GM23248 (cell line): ENCODE results near the gene TRIOBP. TPM values are rescaled to one million over a fixed set of nuclear protein-coding genes. Genes with fewer than 3 reads are reported as not detected.
"Not testable (repeated sequence)": the region's sequence is repeated elsewhere in the genome, so short reads cannot be mapped to it uniquely, and the experiment has no call there.

Source experiments
- DNase-seq: peaks from one replicate; pipeline ENCODE4 v3.0.0-alpha.2; 2015
- H2AFZ ChIP-seq: fragments of 200-600 bp; sonication (generic); 2 replicates; pipeline ENCODE4 v1.6.1; 2016; ENCODE audit warnings: antibody characterized with exemption
- H3F3A ChIP-seq: fragments of 200-600 bp; sonication (generic); 2 replicates; pipeline ENCODE4 v1.6.1; 2016; ENCODE audit warnings: mild to moderate bottlenecking, antibody characterized with exemption, mixed run types; ENCODE audit not compliant: insufficient read depth
- H3K27ac ChIP-seq: fragments of 200-600 bp; sonication (generic); 2 replicates; pipeline ENCODE4 v1.5.1; 2016; ENCODE audit warnings: mild to moderate bottlenecking
- H3K27me3 ChIP-seq: fragments of 200-600 bp; sonication (generic); replicated peaks from 2 replicates; pipeline ENCODE4 v1.6.1; 2016; ENCODE audit warnings: mild to moderate bottlenecking; ENCODE audit not compliant: insufficient read depth
- H3K36me3 ChIP-seq: fragments of 200-600 bp; sonication (generic); 2 replicates; pipeline ENCODE4 v1.6.1; 2016; ENCODE audit warnings: low read depth, mild to moderate bottlenecking
- H3K4me1 ChIP-seq: fragments of 200-600 bp; sonication (generic); 2 replicates; pipeline ENCODE4 v1.6.1; 2016; ENCODE audit warnings: mild to moderate bottlenecking; ENCODE audit not compliant: insufficient read depth
- H3K4me2 ChIP-seq: fragments of 200-600 bp; sonication (generic); one replicate; pipeline ENCODE4 v1.6.1; 2016; ENCODE audit warnings: mild to moderate bottlenecking; ENCODE audit not compliant: unreplicated experiment
- H3K4me3 ChIP-seq: fragments of 200-600 bp; sonication (generic); 2 replicates; pipeline ENCODE4 v1.5.1; 2016; ENCODE audit warnings: mild to moderate bottlenecking
- H3K79me2 ChIP-seq: fragments of 200-600 bp; sonication (generic); 2 replicates; pipeline ENCODE4 v1.6.1; 2016; ENCODE audit warnings: mild to moderate bottlenecking; ENCODE audit not compliant: insufficient read depth
- H3K9ac ChIP-seq: fragments of 200-600 bp; sonication (generic); 2 replicates; pipeline ENCODE4 v1.6.1; 2016; ENCODE audit warnings: mild to moderate bottlenecking
- H3K9me2 ChIP-seq: fragments of 200-600 bp; sonication (generic); 2 replicates; pipeline ENCODE4 v1.6.1; 2016; ENCODE audit warnings: mixed run types, mild to moderate bottlenecking, moderate library complexity; ENCODE audit not compliant: insufficient read depth
- H3K9me3 ChIP-seq: fragments of 200-600 bp; sonication (generic); one replicate; pipeline ENCODE4 v1.6.1; 2017; ENCODE audit warnings: low read depth
- H4K20me1 ChIP-seq: fragments of 200-600 bp; sonication (generic); 2 replicates; pipeline ENCODE4 v1.6.0; 2016; ENCODE audit not compliant: insufficient read depth
- EZH2 ChIP-seq: fragments of 200-600 bp; sonication (generic); IDR thresholded peaks from 2 replicates; pipeline ENCODE4 v1.6.1; 2018; ENCODE audit warnings: antibody characterized with exemption, mild to moderate bottlenecking; ENCODE audit not compliant: insufficient read depth, poor library complexity, severe bottlenecking
- EZH2phosphoT487 ChIP-seq: fragments of 200-600 bp; sonication (generic); IDR thresholded peaks from 2 replicates; pipeline ENCODE4 v1.6.1; 2018; ENCODE audit warnings: antibody characterized with exemption, moderate library complexity, mild to moderate bottlenecking, low read depth; ENCODE audit not compliant: insufficient read depth
- WGBS, 2 experiments: methylation state at CpG; one replicate each; pipeline ENCODE4 v1.1.6; 2015 to 2017; ENCODE audit warnings: low lambda C conversion rate in 2 of 2, low coverage in 1 of 2; ENCODE audit errors: missing lambda C conversion rate in 2 of 2; 5-methylcytosine and 5-hydroxymethylcytosine counted together
- in situ Hi-C: fragments of 300-500 bp; cut with MboI; formaldehyde crosslinking; loops from 2 replicates; pipeline ENCODE4 v1.15.0; 2020
- polyA plus RNA-seq: library from polyadenylated mRNA; unstranded; fragments of >200 nt; fragmentation: Nextera tagmentation; extraction: Ambion mirVana; gene quantifications from 2 replicates; pipeline ENCODE4 v1.2.1, GENCODE V29; 2016
- total RNA-seq: library from RNA; depleted of rRNA; stranded (reverse); fragments of >200 nt; shearing (Covaris generic); gene quantifications from 2 replicates; pipeline ENCODE4 v1.2.3, GENCODE V29; 2014

Gene TRIOBP
- total and polyA plus RNA-seq, 2 experiments from 2014 or later, result 123 to 135 TPM

DNA sequence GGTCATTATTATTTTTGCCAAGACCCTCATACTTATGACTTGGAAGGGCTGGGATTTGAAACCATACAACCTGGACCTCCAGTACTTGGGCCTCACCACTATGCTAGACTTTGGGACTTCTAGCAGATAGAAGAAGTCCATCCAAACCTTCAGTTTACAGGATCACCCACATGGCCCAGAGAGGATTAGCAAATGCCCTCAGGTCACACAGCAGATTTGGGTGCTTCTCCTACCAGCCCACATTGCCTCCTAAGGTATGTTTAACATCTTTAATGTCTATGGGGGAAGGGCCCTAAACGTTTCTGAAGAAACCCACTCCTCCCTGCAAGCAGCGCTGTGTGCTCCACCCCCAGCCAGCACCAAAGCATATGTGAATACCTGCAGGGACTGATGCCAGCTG is 93.4 kb downstream of the TRIOBP start:
- no peaks in the 10 kb centered on the region for H3K36me3 ChIP-seq
- no peak for DNase-seq
- H3K4me2 ChIP-seq, result no peak overlapping the region
- no peak overlapping the region for H3K27ac ChIP-seq
- H3K4me3 ChIP-seq, result no peak overlapping the region
- H4K20me1 ChIP-seq, result no peaks in the 10 kb centered on the region
- TF ChIP-seq EZH2phosphoT487 (no peak), EZH2 (no peak)
- no peaks in the 10 kb centered on the region for H3K4me1 ChIP-seq
- no peak overlapping the region for H3K9ac ChIP-seq
- peaks cover 10% of the 10 kb centered on the region; the same call in 1 of the 2 replicates for H3F3A ChIP-seq
- no peaks in the 10 kb centered on the region for H3K9me3 ChIP-seq
- no peak overlapping the region for H2AFZ ChIP-seq
- WGBS, 2 experiments, result 50 to 53% methylated on average over 2 of the region's 2 CpGs
- H3K9me2 ChIP-seq, result no peaks in the 10 kb centered on the region
- no peaks in the 10 kb centered on the region for H3K79me2 ChIP-seq
- in situ Hi-C loops, result loop anchor here (10.0 kb wide), 1 partner anchor 165 kb away; no protein-coding TSS in a partner anchor
- H3K27me3 ChIP-seq, result no peaks in the 10 kb centered on the region

DNA sequence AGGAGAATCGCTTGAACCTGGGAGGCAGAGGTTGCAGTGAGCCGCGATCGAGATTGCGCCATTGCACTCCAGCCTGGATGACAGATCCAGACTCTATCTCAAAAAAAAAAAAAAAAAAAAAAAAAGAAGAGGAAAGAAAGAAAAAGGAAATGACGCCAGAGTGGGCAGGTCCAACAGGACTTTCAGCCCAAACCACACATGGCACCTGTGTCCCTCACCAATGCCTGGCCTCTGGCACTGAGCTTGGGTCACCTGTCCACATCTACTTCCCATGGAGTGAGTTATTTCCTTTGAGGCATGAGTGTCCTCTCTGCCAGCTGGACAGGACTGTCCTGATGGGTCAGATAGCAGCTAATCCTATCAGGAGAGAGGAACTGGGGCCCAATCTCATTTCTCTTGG is 95.6 kb downstream of the TRIOBP start:
- Histone ChIP-seq H3K9me2 (no peaks in the 10 kb centered on the region), H3K4me2 (no peak overlapping the region), H3K4me3 (no peak overlapping the region), H3K36me3 (no peaks in the 10 kb centered on the region), H3K79me2 (no peaks in the 10 kb centered on the region), H3F3A (peaks cover 10% of the 10 kb centered on the region; the same call in 1 of the 2 replicates), H3K4me1 (no peaks in the 10 kb centered on the region), H4K20me1 (no peaks in the 10 kb centered on the region), H3K9ac (no peak overlapping the region), H2AFZ (no peak overlapping the region), H3K9me3 (no peaks in the 10 kb centered on the region), H3K27ac (no peak overlapping the region), H3K27me3 (no peaks in the 10 kb centered on the region)
- in situ Hi-C loops, result loop anchor here (10.0 kb wide), 1 partner anchor 168 kb away; no protein-coding TSS in a partner anchor
- WGBS, 2 experiments, result 85 to 94% methylated on average over 5 to 6 of the region's 6 CpGs
- DNase-seq, result no peak
- TF ChIP-seq EZH2 (no peak), EZH2phosphoT487 (no peak)

- Histone ChIP-seq H3K27ac (no peak overlapping the region), H3F3A (peaks cover 10% of the 10 kb centered on the region; the same call in 1 of the 2 replicates), H3K4me1 (no peaks in the 10 kb centered on the region), H3K27me3 (no peaks in the 10 kb centered on the region), H4K20me1 (no peaks in the 10 kb centered on the region), H3K9ac (no peak overlapping the region), H3K36me3 (no peaks in the 10 kb centered on the region), H3K9me2 (no peaks in the 10 kb centered on the region), H3K4me3 (no peak overlapping the region), H3K4me2 (no peak overlapping the region), H2AFZ (no peak overlapping the region), H3K79me2 (no peaks in the 10 kb centered on the region), H3K9me3 (no peaks in the 10 kb centered on the region)
- TF ChIP-seq EZH2phosphoT487, result no peak
- no peak for TF ChIP-seq EZH2
- in situ Hi-C loops, result loop anchor here (10.0 kb wide), 1 partner anchor 170 kb away; no protein-coding TSS in a partner anchor
- DNase-seq, result no peak
- whole genome bisulfite sequencing, 2 experiments, result 48 to 51% methylated on average over 2 of the region's 2 CpGs
Observed at GRCh38 chr22:37794376-37794775, 97.5 kb downstream of the TRIOBP start.

DNA sequence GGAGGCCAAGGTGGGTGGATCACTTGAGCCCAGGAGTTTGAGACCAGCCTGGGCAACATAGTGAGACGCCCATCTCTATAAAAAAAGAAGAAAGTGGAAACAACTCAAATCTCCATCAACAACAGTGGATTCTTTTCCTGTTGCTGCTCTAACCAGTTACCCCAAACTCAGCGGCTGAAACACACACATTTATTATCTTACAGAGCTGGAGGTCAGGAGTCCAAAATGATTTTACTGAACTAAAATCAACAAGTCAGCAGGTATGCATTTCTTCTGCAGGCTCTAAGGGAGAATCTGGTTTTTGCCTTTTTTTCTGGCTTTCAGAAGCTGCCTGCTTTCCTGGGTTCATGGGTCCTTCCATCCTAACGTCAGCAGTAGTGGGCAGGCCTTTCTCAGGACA is 99.2 kb downstream of the TRIOBP start:
- no peak for TF ChIP-seq EZH2phosphoT487
- no peak for TF ChIP-seq EZH2
- H3K36me3 ChIP-seq, result no peaks in the 10 kb centered on the region
- no peaks in the 10 kb centered on the region for H3K4me1 ChIP-seq
- no peak overlapping the region for H2AFZ ChIP-seq
- H3K4me3 ChIP-seq, result no peak overlapping the region
- 90 to 92% methylated on average over 3 of the region's 3 CpGs for WGBS, 2 experiments
- no peaks in the 10 kb centered on the region for H3K27me3 ChIP-seq
- H3K9me3 ChIP-seq, result no peaks in the 10 kb centered on the region
- no peak overlapping the region for H3K27ac ChIP-seq
- H3K9me2 ChIP-seq, result no peaks in the 10 kb centered on the region
- H3K9ac ChIP-seq, result no peak overlapping the region
- DNase-seq, result no peak
- peaks cover 10% of the 10 kb centered on the region; the same call in 1 of the 2 replicates for H3F3A ChIP-seq
- no peaks in the 10 kb centered on the region for H4K20me1 ChIP-seq
- no peak overlapping the region for H3K4me2 ChIP-seq
- H3K79me2 ChIP-seq, result no peaks in the 10 kb centered on the region
- in situ Hi-C loops, result loop anchor here (10.0 kb wide), 1 partner anchor 171 kb away; no protein-coding TSS in a partner anchor

GRCh38 chr22:37797259-37797658 is 100.4 kb downstream of the TRIOBP start:
- H3K4me2 ChIP-seq, H3K27ac ChIP-seq, H3K9ac ChIP-seq, H3K27me3 ChIP-seq, H3K9me3 ChIP-seq, DNase-seq, H3K4me1 ChIP-seq, H2AFZ ChIP-seq, H3K36me3 ChIP-seq, H4K20me1 ChIP-seq, H3K79me2 ChIP-seq, H3K4me3 ChIP-seq, H3K9me2 ChIP-seq, H3F3A ChIP-seq: not testable (repeated sequence)
- 81 to 85% methylated on average over 7 of the region's 7 CpGs for WGBS, 2 experiments
- in situ Hi-C loops, result loop anchor here (10.0 kb wide), 1 partner anchor 172 kb away; no protein-coding TSS in a partner anchor
